ENCODE results near the gene ADAMTSL5. TPM values are rescaled to one million over a fixed set of nuclear protein-coding genes. Genes with fewer than 3 reads are reported as not detected.

The ADAMTSL5 gene
- total and polyA plus RNA-seq, 4 donors = 0.09 to 1.8 (median 1.1) TPM

DNA sequence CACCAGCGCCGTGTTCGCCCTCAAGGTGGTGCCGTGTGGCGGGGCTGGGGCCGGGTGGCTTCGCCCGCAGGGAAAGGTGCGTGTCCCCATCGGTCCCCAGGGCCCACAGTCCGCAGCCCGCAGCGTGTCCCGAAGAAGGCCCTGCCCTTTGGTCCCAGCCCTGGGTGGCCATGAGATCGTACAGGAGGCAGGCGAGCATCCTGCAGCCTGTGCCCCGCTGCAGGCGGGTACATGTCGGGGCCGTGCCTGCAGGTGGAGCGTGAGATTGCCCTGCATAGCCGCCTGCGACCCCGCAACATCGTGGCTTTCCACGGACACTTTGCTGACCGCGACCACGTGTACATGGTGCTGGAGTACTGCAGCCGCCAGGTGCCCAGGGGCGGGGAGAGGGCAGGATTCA, 12.5 kb upstream of the ADAMTSL5 start:
- H3K27ac ChIP-seq (ENCODE audit: low read depth in 1 of 2, low read length in 2 of 2) = no peak overlapping the region
- H3K9me3 ChIP-seq (ENCODE audit: control insufficient read depth in 4 of 4, low read length in 3 of 4) = no peaks in the 10 kb centered on the region
- no peaks in the 10 kb centered on the region for H3K36me3 ChIP-seq (ENCODE audit: control insufficient read depth in 4 of 4, insufficient read depth in 3 of 4, low read depth in 1 of 4, low read length in 3 of 4)
- DNase-seq (ENCODE audit: low spot score) = no peak
- H3K4me1 ChIP-seq (ENCODE audit: control insufficient read depth in 4 of 4, insufficient read depth in 4 of 4, low read length in 3 of 4) = peaks cover 0 to 5% (median 2%) of the 10 kb centered on the region in 4 donors
- H3K4me3 ChIP-seq (ENCODE audit: low read depth in 1 of 3, low read length in 3 of 3) = no peak overlapping the region
- peaks cover 0 to 26% (median 7%) of the 10 kb centered on the region in 4 donors for H3K27me3 ChIP-seq (ENCODE audit: control insufficient read depth in 4 of 4, insufficient read depth in 4 of 4, low read length in 3 of 4)
- 67% methylated on average over 31 of the region's 31 CpGs for WGBS
- no peak overlapping the region for H3K9ac ChIP-seq (ENCODE audit: low read depth in 1 of 2, low read length in 2 of 2)
- TF ChIP-seq, protein P1, sequence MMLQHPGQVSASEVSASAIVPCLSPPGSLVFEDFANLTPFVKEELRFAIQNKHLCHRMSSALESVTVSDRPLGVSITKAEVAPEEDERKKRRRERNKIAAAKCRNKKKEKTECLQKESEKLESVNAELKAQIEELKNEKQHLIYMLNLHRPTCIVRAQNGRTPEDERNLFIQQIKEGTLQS (IDR thresholded peaks at IDR 0.05) = no peak
- no peak for TF ChIP-seq GABPA (IDR thresholded peaks at IDR 0.05 in 1 of 2, conservative IDR thresholded peaks at IDR 0.05 in 1 of 2)
- no peak for TF ChIP-seq JUND (IDR thresholded peaks at IDR 0.05)
- TF ChIP-seq NR2F2 (IDR thresholded peaks at IDR 0.05) = no peak
- no peak for TF ChIP-seq HNF4G (IDR thresholded peaks at IDR 0.05)
- TF ChIP-seq, protein P2, sequence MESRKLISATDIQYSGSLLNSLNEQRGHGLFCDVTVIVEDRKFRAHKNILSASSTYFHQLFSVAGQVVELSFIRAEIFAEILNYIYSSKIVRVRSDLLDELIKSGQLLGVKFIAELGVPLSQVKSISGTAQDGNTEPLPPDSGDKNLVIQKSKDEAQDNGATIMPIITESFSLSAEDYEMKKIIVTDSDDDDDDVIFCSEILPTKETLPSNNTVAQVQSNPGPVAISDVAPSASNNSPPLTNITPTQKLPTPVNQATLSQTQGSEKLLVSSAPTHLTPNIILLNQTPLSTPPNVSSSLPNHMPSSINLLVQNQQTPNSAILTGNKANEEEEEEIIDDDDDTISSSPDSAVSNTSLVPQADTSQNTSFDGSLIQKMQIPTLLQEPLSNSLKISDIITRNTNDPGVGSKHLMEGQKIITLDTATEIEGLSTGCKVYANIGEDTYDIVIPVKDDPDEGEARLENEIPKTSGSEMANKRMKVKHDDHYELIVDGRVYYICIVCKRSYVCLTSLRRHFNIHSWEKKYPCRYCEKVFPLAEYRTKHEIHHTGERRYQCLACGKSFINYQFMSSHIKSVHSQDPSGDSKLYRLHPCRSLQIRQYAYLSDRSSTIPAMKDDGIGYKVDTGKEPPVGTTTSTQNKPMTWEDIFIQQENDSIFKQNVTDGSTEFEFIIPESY (IDR thresholded peaks at IDR 0.05) = no peak
- TF ChIP-seq REST (IDR thresholded peaks at IDR 0.05) = no peak
- no peak for TF ChIP-seq FOXA2 (IDR thresholded peaks at IDR 0.05)
- no peak for TF ChIP-seq RAD21 (IDR thresholded peaks at IDR 0.05)
- no peak for TF ChIP-seq FOXA1 (IDR thresholded peaks at IDR 0.05)
- TF ChIP-seq, protein P3, sequence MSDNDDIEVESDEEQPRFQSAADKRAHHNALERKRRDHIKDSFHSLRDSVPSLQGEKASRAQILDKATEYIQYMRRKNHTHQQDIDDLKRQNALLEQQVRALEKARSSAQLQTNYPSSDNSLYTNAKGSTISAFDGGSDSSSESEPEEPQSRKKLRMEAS (IDR thresholded peaks at IDR 0.05) = no peak
- TF ChIP-seq RXRA (IDR thresholded peaks at IDR 0.05) = no peak
- TF ChIP-seq, protein P4, sequence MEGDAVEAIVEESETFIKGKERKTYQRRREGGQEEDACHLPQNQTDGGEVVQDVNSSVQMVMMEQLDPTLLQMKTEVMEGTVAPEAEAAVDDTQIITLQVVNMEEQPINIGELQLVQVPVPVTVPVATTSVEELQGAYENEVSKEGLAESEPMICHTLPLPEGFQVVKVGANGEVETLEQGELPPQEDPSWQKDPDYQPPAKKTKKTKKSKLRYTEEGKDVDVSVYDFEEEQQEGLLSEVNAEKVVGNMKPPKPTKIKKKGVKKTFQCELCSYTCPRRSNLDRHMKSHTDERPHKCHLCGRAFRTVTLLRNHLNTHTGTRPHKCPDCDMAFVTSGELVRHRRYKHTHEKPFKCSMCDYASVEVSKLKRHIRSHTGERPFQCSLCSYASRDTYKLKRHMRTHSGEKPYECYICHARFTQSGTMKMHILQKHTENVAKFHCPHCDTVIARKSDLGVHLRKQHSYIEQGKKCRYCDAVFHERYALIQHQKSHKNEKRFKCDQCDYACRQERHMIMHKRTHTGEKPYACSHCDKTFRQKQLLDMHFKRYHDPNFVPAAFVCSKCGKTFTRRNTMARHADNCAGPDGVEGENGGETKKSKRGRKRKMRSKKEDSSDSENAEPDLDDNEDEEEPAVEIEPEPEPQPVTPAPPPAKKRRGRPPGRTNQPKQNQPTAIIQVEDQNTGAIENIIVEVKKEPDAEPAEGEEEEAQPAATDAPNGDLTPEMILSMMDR (IDR thresholded peaks at IDR 0.05; ENCODE audit: low read depth, low read length, missing input control) = no peak

- DNase-seq (ENCODE audit: low spot score) = no peak
- Histone ChIP-seq H3K9ac (ENCODE audit: low read depth in 1 of 2, low read length in 2 of 2) (no peak overlapping the region), H3K36me3 (ENCODE audit: control insufficient read depth in 4 of 4, insufficient read depth in 3 of 4, low read depth in 1 of 4, low read length in 3 of 4) (no peaks in the 10 kb centered on the region), H3K9me3 (ENCODE audit: control insufficient read depth in 4 of 4, low read length in 3 of 4) (no peaks in the 10 kb centered on the region), H3K4me1 (ENCODE audit: control insufficient read depth in 4 of 4, insufficient read depth in 4 of 4, low read length in 3 of 4) (peaks cover 0 to 5% (median 2%) of the 10 kb centered on the region in 4 donors), H3K4me3 (ENCODE audit: low read depth in 1 of 3, low read length in 3 of 3) (no peak overlapping the region), H3K27me3 (ENCODE audit: control insufficient read depth in 4 of 4, insufficient read depth in 4 of 4, low read length in 3 of 4) (peaks cover 0 to 26% (median 7%) of the 10 kb centered on the region in 4 donors), H3K27ac (ENCODE audit: low read depth in 1 of 2, low read length in 2 of 2) (no peak overlapping the region)
- WGBS = 62% methylated on average over 17 of the region's 17 CpGs
- no peak for TF ChIP-seq RXRA (IDR thresholded peaks at IDR 0.05)
- TF ChIP-seq, protein P4 (IDR thresholded peaks at IDR 0.05; ENCODE audit: low read depth, low read length, missing input control) = no peak
- no peak for TF ChIP-seq HNF4G (IDR thresholded peaks at IDR 0.05)
- TF ChIP-seq HNF4A (conservative IDR thresholded peaks at IDR 0.05) = no peak
- TF ChIP-seq, protein P2 (IDR thresholded peaks at IDR 0.05) = no peak
- TF ChIP-seq RAD21 (IDR thresholded peaks at IDR 0.05) = no peak
Measured at GRCh38 chr19:1524972-1525325, 12.1 kb upstream of the ADAMTSL5 start.

Data from liver (tissue), 9 donors.